ENCODE data around the gene ZNF385D. TPM values are rescaled to one million over a fixed set of nuclear protein-coding genes. Genes with fewer than 3 reads are reported as not detected.

ZNF385D gene
- total and polyA plus RNA-seq, 4 donors = 0.08 to 0.50 (median 0.09) TPM

- WGBS = 30% methylated on average over 3 of the region's 3 CpGs
- no peak overlapping the region for H3K4me3 ChIP-seq (ENCODE audit: low read depth in 1 of 3, low read length in 3 of 3)
- no peak overlapping the region for H3K27ac ChIP-seq (ENCODE audit: low read depth in 1 of 2, low read length in 2 of 2)
- no peaks in the 10 kb centered on the region for H3K9me3 ChIP-seq (ENCODE audit: control insufficient read depth in 4 of 4, low read length in 3 of 4)
- TF ChIP-seq RXRA (IDR thresholded peaks at IDR 0.05) (peak in 1 of 2 donors; percentile 36), YY1 (IDR thresholded peaks at IDR 0.05) (no peak), NR2F2 (IDR thresholded peaks at IDR 0.05) (no peak), HNF4A (conservative IDR thresholded peaks at IDR 0.05) (no peak), EGR1 (IDR thresholded peaks at IDR 0.05; ENCODE audit: low read depth in 2 of 2) (no peak), RAD21 (IDR thresholded peaks at IDR 0.05) (peak; percentile 67 to 80), TAF1 (conservative IDR thresholded peaks at IDR 0.05) (no peak), GABPA (IDR thresholded peaks at IDR 0.05 in 1 of 2, conservative IDR thresholded peaks at IDR 0.05 in 1 of 2) (no peak), SP1 (IDR thresholded peaks at IDR 0.05) (no peak), FOXA2 (IDR thresholded peaks at IDR 0.05) (no peak), CTCF (IDR thresholded peaks at IDR 0.05; ENCODE audit: low read depth, low read length, missing input control) (peak; percentile 45)
- TF ChIP-seq, protein P1, sequence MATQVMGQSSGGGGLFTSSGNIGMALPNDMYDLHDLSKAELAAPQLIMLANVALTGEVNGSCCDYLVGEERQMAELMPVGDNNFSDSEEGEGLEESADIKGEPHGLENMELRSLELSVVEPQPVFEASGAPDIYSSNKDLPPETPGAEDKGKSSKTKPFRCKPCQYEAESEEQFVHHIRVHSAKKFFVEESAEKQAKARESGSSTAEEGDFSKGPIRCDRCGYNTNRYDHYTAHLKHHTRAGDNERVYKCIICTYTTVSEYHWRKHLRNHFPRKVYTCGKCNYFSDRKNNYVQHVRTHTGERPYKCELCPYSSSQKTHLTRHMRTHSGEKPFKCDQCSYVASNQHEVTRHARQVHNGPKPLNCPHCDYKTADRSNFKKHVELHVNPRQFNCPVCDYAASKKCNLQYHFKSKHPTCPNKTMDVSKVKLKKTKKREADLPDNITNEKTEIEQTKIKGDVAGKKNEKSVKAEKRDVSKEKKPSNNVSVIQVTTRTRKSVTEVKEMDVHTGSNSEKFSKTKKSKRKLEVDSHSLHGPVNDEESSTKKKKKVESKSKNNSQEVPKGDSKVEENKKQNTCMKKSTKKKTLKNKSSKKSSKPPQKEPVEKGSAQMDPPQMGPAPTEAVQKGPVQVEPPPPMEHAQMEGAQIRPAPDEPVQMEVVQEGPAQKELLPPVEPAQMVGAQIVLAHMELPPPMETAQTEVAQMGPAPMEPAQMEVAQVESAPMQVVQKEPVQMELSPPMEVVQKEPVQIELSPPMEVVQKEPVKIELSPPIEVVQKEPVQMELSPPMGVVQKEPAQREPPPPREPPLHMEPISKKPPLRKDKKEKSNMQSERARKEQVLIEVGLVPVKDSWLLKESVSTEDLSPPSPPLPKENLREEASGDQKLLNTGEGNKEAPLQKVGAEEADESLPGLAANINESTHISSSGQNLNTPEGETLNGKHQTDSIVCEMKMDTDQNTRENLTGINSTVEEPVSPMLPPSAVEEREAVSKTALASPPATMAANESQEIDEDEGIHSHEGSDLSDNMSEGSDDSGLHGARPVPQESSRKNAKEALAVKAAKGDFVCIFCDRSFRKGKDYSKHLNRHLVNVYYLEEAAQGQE (IDR thresholded peaks at IDR 0.05) = no peak
- TF ChIP-seq, protein P2, sequence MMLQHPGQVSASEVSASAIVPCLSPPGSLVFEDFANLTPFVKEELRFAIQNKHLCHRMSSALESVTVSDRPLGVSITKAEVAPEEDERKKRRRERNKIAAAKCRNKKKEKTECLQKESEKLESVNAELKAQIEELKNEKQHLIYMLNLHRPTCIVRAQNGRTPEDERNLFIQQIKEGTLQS (IDR thresholded peaks at IDR 0.05) = no peak
- H3K36me3 ChIP-seq (ENCODE audit: control insufficient read depth in 4 of 4, insufficient read depth in 3 of 4, low read depth in 1 of 4, low read length in 3 of 4) = no peaks in the 10 kb centered on the region
- H3K27me3 ChIP-seq (ENCODE audit: control insufficient read depth in 4 of 4, insufficient read depth in 4 of 4, low read length in 3 of 4) = peaks cover 0 to 3% (median 1%) of the 10 kb centered on the region in 4 donors
- no peaks in the 10 kb centered on the region for H3K4me1 ChIP-seq (ENCODE audit: control insufficient read depth in 4 of 4, insufficient read depth in 4 of 4, low read length in 3 of 4)
- DNase-seq (ENCODE audit: low spot score) = no peak
- H3K9ac ChIP-seq (ENCODE audit: low read depth in 1 of 2, low read length in 2 of 2) = no peak overlapping the region
Observed at GRCh38 chr3:21752749-21753347, 1.8 kb upstream of the ZNF385D start.

DNA sequence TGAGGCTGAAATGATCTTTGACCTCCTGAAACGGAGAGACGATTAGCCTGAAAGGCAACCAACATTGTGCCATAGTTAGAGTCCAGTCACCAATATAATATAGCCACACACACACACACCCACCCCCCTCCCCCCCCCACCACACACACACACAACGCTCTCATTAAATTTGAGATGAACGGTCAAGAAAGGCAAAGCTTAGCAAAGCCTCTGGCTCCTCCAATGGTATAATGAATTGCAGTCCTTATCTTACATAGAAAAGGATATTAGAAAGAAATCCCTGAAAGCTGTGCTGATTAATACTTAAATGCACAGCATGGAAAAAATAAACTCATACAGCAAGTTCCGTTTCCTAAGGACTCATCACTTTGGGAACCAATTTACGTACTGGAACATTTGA, 876 bp upstream of the ZNF385D start:
- Histone ChIP-seq H3K9ac (ENCODE audit: low read depth in 1 of 2, low read length in 2 of 2) (no peak overlapping the region), H3K27me3 (ENCODE audit: control insufficient read depth in 4 of 4, insufficient read depth in 4 of 4, low read length in 3 of 4) (peaks cover 0 to 3% (median 1%) of the 10 kb centered on the region in 4 donors), H3K4me3 (ENCODE audit: low read depth in 1 of 3, low read length in 3 of 3) (no peak overlapping the region), H3K27ac (ENCODE audit: low read depth in 1 of 2, low read length in 2 of 2) (no peak overlapping the region), H3K9me3 (ENCODE audit: control insufficient read depth in 4 of 4, low read length in 3 of 4) (no peaks in the 10 kb centered on the region), H3K4me1 (ENCODE audit: control insufficient read depth in 4 of 4, insufficient read depth in 4 of 4, low read length in 3 of 4) (no peaks in the 10 kb centered on the region), H3K36me3 (ENCODE audit: control insufficient read depth in 4 of 4, insufficient read depth in 3 of 4, low read depth in 1 of 4, low read length in 3 of 4) (no peaks in the 10 kb centered on the region)
- TF ChIP-seq, protein P1 (IDR thresholded peaks at IDR 0.05) = no peak
- TF ChIP-seq FOXA1 (IDR thresholded peaks at IDR 0.05) (no peak), ZBTB33 (IDR thresholded peaks at IDR 0.05) (no peak), MAX (IDR thresholded peaks at IDR 0.05) (no peak), EGR1 (IDR thresholded peaks at IDR 0.05; ENCODE audit: low read depth in 2 of 2) (no peak), RAD21 (IDR thresholded peaks at IDR 0.05) (no peak), SP1 (IDR thresholded peaks at IDR 0.05) (no peak), GABPA (IDR thresholded peaks at IDR 0.05 in 1 of 2, conservative IDR thresholded peaks at IDR 0.05 in 1 of 2) (no peak), FOXA2 (IDR thresholded peaks at IDR 0.05) (no peak), HNF4A (conservative IDR thresholded peaks at IDR 0.05) (no peak), RXRA (IDR thresholded peaks at IDR 0.05) (no peak)
- TF ChIP-seq, protein P2 (IDR thresholded peaks at IDR 0.05) = no peak
- DNase-seq (ENCODE audit: low spot score) = no peak
- 52% methylated on average over 6 of the region's 6 CpGs for WGBS

Data from liver (tissue), 9 donors.